H1 (cell line): ENCODE measurements around the gene RFPL2. TPM values are rescaled to one million over a fixed set of nuclear protein-coding genes. Genes with fewer than 3 reads are reported as not detected.

ENCODE experiments used
- CTCF ChIA-PET: fragments of 300-600 bp; sonication (Branson Sonifier 250); formaldehyde crosslinking; loops from one replicate; lab custom pipeline; 2021; ENCODE audit not compliant: partially characterized antibody; lab: Charles Lee
- POLR2A ChIA-PET: fragments of 300-600 bp; sonication (Branson Sonifier 250); formaldehyde crosslinking; loops from one replicate; lab custom pipeline; 2021; ENCODE audit warnings: inconsistent platforms; ENCODE audit not compliant: partially characterized antibody; lab: Charles Lee
- DNase-seq, 2 experiments: peaks; one replicate each; pipeline versions ENCODE4 v3.0.0 to v3.0.0-alpha.2; 2010 to 2022; ENCODE audit warnings: low spot score in 2 of 2, low read depth in 1 of 2, mixed read lengths in 1 of 2
- FAIRE-seq: peaks from 2 replicates; lab custom pipeline; 2011; peaks lifted over from hg19 to GRCh38; lab: Jason Lieb, UNC
- H2AFZ ChIP-seq: 2 replicates; pipeline ENCODE4 v1.8.1; 2012; ENCODE audit warnings: low read length, inconsistent platforms
- H2AK5ac ChIP-seq: 2 replicates; pipeline ENCODE4 v1.6.1; 2013; ENCODE audit warnings: low read depth, low read length
- H2BK120ac ChIP-seq: replicated peaks from 2 replicates; pipeline ENCODE3; 2013; ENCODE audit warnings: low read depth, low read length, inconsistent platforms
- H2BK12ac ChIP-seq: 2 replicates; pipeline ENCODE4 v1.6.1; 2013; ENCODE audit warnings: low read depth, low read length
- H2BK15ac ChIP-seq: 2 replicates; pipeline ENCODE4 v1.6.1; 2013; ENCODE audit warnings: low read length
- H2BK20ac ChIP-seq: 2 replicates; pipeline ENCODE4 v1.6.1; 2013; ENCODE audit warnings: low read length
- H2BK5ac ChIP-seq: 2 replicates; pipeline ENCODE4 v1.6.1; 2013; ENCODE audit warnings: low read depth, low read length
- H3K14ac ChIP-seq: 2 replicates; pipeline ENCODE4 v1.6.1; 2013; ENCODE audit warnings: inconsistent platforms; ENCODE audit not compliant: insufficient read length
- H3K18ac ChIP-seq: 2 replicates; pipeline ENCODE4 v1.6.1; 2013; ENCODE audit warnings: low read length; ENCODE audit errors: extremely low read depth
- H3K23ac ChIP-seq: 2 replicates; pipeline ENCODE4 v1.6.1; 2013; ENCODE audit warnings: inconsistent platforms; ENCODE audit not compliant: insufficient read length
- H3K23me2 ChIP-seq: 2 replicates; pipeline ENCODE4 v1.6.1; 2013; ENCODE audit warnings: low read depth, low read length
- H3K27ac ChIP-seq: 2 replicates; pipeline ENCODE4 v1.6.1; 2011; ENCODE audit warnings: low read depth, low read length, inconsistent platforms
- H3K27me3 ChIP-seq, 4 experiments: replicated peaks in 1 of 4; 1 replicate in 1 of 4; 2 replicates in 3 of 4; pipeline versions ENCODE4 v1.6.1 to v1.8.1; 2011 to 2013; ENCODE audit warnings: low read length in 3 of 4, mild to moderate bottlenecking in 3 of 4, inconsistent platforms in 2 of 4, mixed read lengths in 2 of 4, moderate library complexity in 1 of 4; ENCODE audit not compliant: control insufficient read depth in 3 of 4, insufficient read depth in 3 of 4; ENCODE audit errors: extremely low read depth in 1 of 4
- H3K36me3 ChIP-seq, 4 experiments: 2 replicates each; pipeline versions ENCODE4 v1.6.1 to v1.8.1; 2011 to 2013; ENCODE audit warnings: mild to moderate bottlenecking in 4 of 4, low read length in 3 of 4, moderate library complexity in 2 of 4, control low read depth in 1 of 4, inconsistent platforms in 1 of 4; ENCODE audit not compliant: insufficient read depth in 4 of 4, control insufficient read depth in 2 of 4
- H3K4ac ChIP-seq: replicated peaks from 2 replicates; pipeline ENCODE3; 2013; ENCODE audit warnings: low read length, low read depth, mixed read lengths, inconsistent platforms; ENCODE audit not compliant: insufficient read length
- H3K4me1 ChIP-seq, 4 experiments: replicated peaks in 1 of 4; 1 replicate in 1 of 4; 2 replicates in 3 of 4; pipeline versions ENCODE4 v1.6.1 to v1.8.1; 2011 to 2013; ENCODE audit warnings: low read length in 3 of 4, inconsistent platforms in 2 of 4, mixed read lengths in 1 of 4; ENCODE audit not compliant: insufficient read depth in 4 of 4, control insufficient read depth in 3 of 4
- H3K4me2 ChIP-seq, 2 experiments: 2 replicates each; pipeline versions ENCODE4 v1.6.1 to v1.8.1; 2011 to 2013; ENCODE audit warnings: low read depth in 2 of 2, low read length in 2 of 2, control low read depth in 1 of 2, inconsistent platforms in 1 of 2, mild to moderate bottlenecking in 1 of 2; ENCODE audit not compliant: insufficient read depth in 1 of 2
- H3K4me3 ChIP-seq, 4 experiments: fragments of 200-600, 300-600 bp in 1 of 4; sonication (generic), shearing (Covaris generic), sonication (Bioruptor Twin) in 1 of 4; 2 replicates each; pipeline versions ENCODE4 v1.5.1 to v1.8.1; 2011 to 2016; ENCODE audit warnings: low read length in 4 of 4, low read depth in 3 of 4, control low read depth in 2 of 4, inconsistent platforms in 2 of 4, mild to moderate bottlenecking in 2 of 4, mixed read lengths in 1 of 4, moderate library complexity in 1 of 4; ENCODE audit not compliant: insufficient read depth in 2 of 4; ENCODE audit errors: extremely low read depth in 1 of 4
- H3K56ac ChIP-seq: replicated peaks from 2 replicates; pipeline ENCODE3; 2013; ENCODE audit warnings: low read depth, mild to moderate bottlenecking, mixed read lengths, low read length, inconsistent platforms; ENCODE audit not compliant: insufficient read length
- H3K79me1 ChIP-seq: 2 replicates; pipeline ENCODE4 v1.6.1; 2013; ENCODE audit warnings: low read depth, low read length, control low read depth
- H3K79me2 ChIP-seq, 2 experiments: 2 replicates each; pipeline versions ENCODE4 v1.6.1 to v1.8.1; 2012 to 2013; ENCODE audit warnings: low read length in 2 of 2, mild to moderate bottlenecking in 2 of 2, inconsistent platforms in 1 of 2; ENCODE audit not compliant: insufficient read depth in 2 of 2, control insufficient read depth in 1 of 2
- H3K9ac ChIP-seq, 4 experiments: replicated peaks in 1 of 4; 1 replicate in 1 of 4; 2 replicates in 3 of 4; pipeline versions ENCODE4 v1.6.1 to v1.8.1; 2011 to 2013; ENCODE audit warnings: low read depth in 3 of 4, low read length in 3 of 4, control low read depth in 2 of 4, mild to moderate bottlenecking in 2 of 4, moderate library complexity in 2 of 4, inconsistent platforms in 1 of 4; ENCODE audit errors: extremely low read depth in 1 of 4
- H3K9me3 ChIP-seq, 2 experiments: 2 replicates each; pipeline versions ENCODE4 v1.6.1 to v1.8.1; 2012 to 2013; ENCODE audit warnings: mild to moderate bottlenecking in 2 of 2, moderate library complexity in 2 of 2, control low read depth in 1 of 2, inconsistent platforms in 1 of 2, low read depth in 1 of 2, low read length in 1 of 2, mixed read lengths in 1 of 2; ENCODE audit not compliant: insufficient read depth in 2 of 2
- H4K20me1 ChIP-seq, 2 experiments: replicated peaks in 1 of 2; 2 replicates each; pipeline versions ENCODE3 to v1.8.1; 2011 to 2013; ENCODE audit warnings: inconsistent platforms in 2 of 2, low read length in 2 of 2, mild to moderate bottlenecking in 1 of 2; ENCODE audit not compliant: insufficient read depth in 2 of 2, control insufficient read depth in 1 of 2
- H4K5ac ChIP-seq: 2 replicates; pipeline ENCODE4 v1.6.1; 2013; ENCODE audit warnings: low read length, low read depth, mixed read lengths, inconsistent platforms; ENCODE audit not compliant: insufficient read length
- H4K8ac ChIP-seq: 2 replicates; pipeline ENCODE4 v1.8.0; 2013; ENCODE audit warnings: mild to moderate bottlenecking, moderate library complexity, low read length, inconsistent platforms; ENCODE audit not compliant: insufficient read depth; ENCODE audit errors: extremely low read depth
- H4K91ac ChIP-seq: replicated peaks from 2 replicates; pipeline ENCODE3; 2013; ENCODE audit warnings: low read length, mixed read lengths, inconsistent platforms; ENCODE audit not compliant: insufficient read length
- BCL11A ChIP-seq, 2 experiments: IDR thresholded peaks; one replicate each; pipeline ENCODE4 v1.6.1; 2011; ENCODE audit warnings: low read depth in 2 of 2, low read length in 2 of 2, mild to moderate bottlenecking in 2 of 2
- CHD2 ChIP-seq: IDR thresholded peaks from 2 replicates; pipeline ENCODE4 v1.6.1; 2012; ENCODE audit warnings: low read length, improper control_type of control experiment
- EP300 ChIP-seq, 2 experiments: IDR thresholded peaks; 1 replicate in 1 of 2; 2 replicates in 1 of 2; pipeline ENCODE4 v1.6.1; 2011 to 2012; ENCODE audit warnings: low read depth in 2 of 2, low read length in 2 of 2, mild to moderate bottlenecking in 2 of 2, borderline replicate concordance in 1 of 2, inconsistent platforms in 1 of 2, moderate library complexity in 1 of 2
- HDAC2 ChIP-seq, 2 experiments: fragments of 300-600 bp in 1 of 2; sonication (generic) in 1 of 2; IDR thresholded peaks; 2 replicates each; pipeline ENCODE4 v1.6.1; 2011 to 2012; ENCODE audit warnings: low read depth in 2 of 2, low read length in 2 of 2, mild to moderate bottlenecking in 2 of 2, moderate library complexity in 2 of 2, borderline replicate concordance in 1 of 2, inconsistent platforms in 1 of 2
- JUN ChIP-seq: IDR thresholded peaks from 2 replicates; pipeline ENCODE4 v1.6.1; 2011; ENCODE audit warnings: low read depth, mild to moderate bottlenecking, improper control_type of control experiment, low read length
- KDM4A ChIP-seq: IDR thresholded peaks from one replicate; pipeline ENCODE4 v1.7.1; 2012; ENCODE audit warnings: low read depth, mild to moderate bottlenecking, moderate library complexity, low read length, inconsistent platforms; ENCODE audit not compliant: severe bottlenecking
- MAFK ChIP-seq: IDR thresholded peaks from 2 replicates; pipeline ENCODE4 v1.6.1; 2012; ENCODE audit warnings: low read depth, mild to moderate bottlenecking, improper control_type of control experiment, low read length
- NRF1 ChIP-seq: IDR thresholded peaks from 2 replicates; pipeline ENCODE4 v1.6.1; 2011; ENCODE audit warnings: mild to moderate bottlenecking, low read depth, low read length, improper control_type of control experiment
- RNF2 ChIP-seq: fragments of 200-900, 300-1000 bp; sonication (generic); IDR thresholded peaks from 2 replicates; pipeline ENCODE4 v1.7.1; 2016; ENCODE audit warnings: borderline replicate concordance, low read depth, mild to moderate bottlenecking, antibody characterized with exemption, low read length; ENCODE audit not compliant: poor library complexity, severe bottlenecking; ENCODE audit errors: missing control alignments
- RXRA ChIP-seq: IDR thresholded peaks from 2 replicates; pipeline ENCODE4 v1.6.1; 2011; ENCODE audit warnings: low read depth, mild to moderate bottlenecking, low read length, moderate library complexity; ENCODE audit not compliant: insufficient read depth
- SAP30 ChIP-seq: fragments of 300-600 bp; sonication (generic); IDR thresholded peaks from 2 replicates; pipeline ENCODE4 v1.7.1; 2012; ENCODE audit warnings: low read length, moderate library complexity, mild to moderate bottlenecking, inconsistent platforms; ENCODE audit not compliant: insufficient read depth, insufficient replicate concordance
- TAF1 ChIP-seq: IDR thresholded peaks from 2 replicates; pipeline ENCODE4 v1.6.1; 2011; ENCODE audit warnings: mild to moderate bottlenecking, low read depth, low read length
- TEAD4 ChIP-seq: IDR thresholded peaks from 2 replicates; pipeline ENCODE4 v1.6.1; 2012; ENCODE audit warnings: low read depth, low read length, inconsistent platforms, mixed read lengths
- YY1 ChIP-seq: IDR thresholded peaks from 2 replicates; pipeline ENCODE4 v1.6.1; 2011; ENCODE audit warnings: low read depth, mild to moderate bottlenecking, low read length
- WGBS, 2 experiments: shearing (Covaris generic) in 1 of 2; methylation state at CpG; one replicate each; pipeline versions ENCODE4 v1.1.6 to v1.1.7; 2013 to 2015; ENCODE audit warnings: low lambda C conversion rate in 2 of 2, mixed read lengths in 2 of 2, inconsistent platforms in 1 of 2, low coverage in 1 of 2, missing lambda C conversion rate in 1 of 2; ENCODE audit not compliant: insufficient replicate concordance in 2 of 2, insufficient coverage in 1 of 2, insufficient read length in 1 of 2; ENCODE audit errors: extremely low coverage in 1 of 2, missing lambda C conversion rate in 1 of 2; 5-methylcytosine and 5-hydroxymethylcytosine counted together
- polyA plus RNA-seq, 7 experiments: library from polyadenylated mRNA; depleted of rRNA in 3 of 7; stranded (reverse) in 5 of 7; unstranded in 2 of 7; fragments of >200 nt in 5 of 7; fragments of 200-250 nt in 2 of 7; gene quantifications; 1 replicate in 5 of 7; 2 replicates in 1 of 7; 4 replicates in 1 of 7; pipeline versions ENCODE4 v1.2.1 to v1.2.3, GENCODE V29; 2011 to 2013; ENCODE audit warnings: missing spikeins in 2 of 7, mixed read lengths in 2 of 7
- total RNA-seq: library from RNA; stranded (reverse); fragmentation: NEBNext Ultra II Directional; extraction: Animal tissue kit (Norgen Biotek cat#: 25700); gene quantifications from 2 replicates; pipeline ENCODE4 v1.2.1, GENCODE V29; 2021

Gene RFPL2
- total and polyA plus RNA-seq, 2 of the 8 experiments (the other 6 are each of a cell fraction or from before 2014, with no cell fraction given): 0.15 to 0.19 TPM

DNA sequence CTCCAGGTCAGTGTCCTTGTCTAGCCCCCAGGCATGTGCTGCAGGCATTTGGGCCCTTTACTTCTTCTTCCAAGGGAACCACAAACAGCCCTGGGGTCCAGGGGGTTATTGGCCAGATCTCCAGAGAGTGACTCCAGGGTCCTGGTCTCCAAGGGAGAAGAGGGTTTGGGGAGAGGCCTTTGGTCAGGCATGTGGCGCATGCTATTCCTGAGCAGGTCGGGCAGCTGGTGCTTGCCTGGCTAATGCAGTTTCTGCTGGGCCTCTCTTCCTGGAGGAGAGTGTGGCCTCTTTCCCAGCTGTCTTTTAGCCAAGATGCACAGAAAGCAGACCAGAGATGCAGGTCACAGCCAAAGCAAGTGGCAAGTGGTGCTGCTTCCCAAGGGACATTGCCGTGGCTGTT lies 3.8 kb upstream of the RFPL2 start:
- Histone ChIP-seq H3K36me3 (no peaks in the 10 kb centered on the region), H4K5ac (no peak overlapping the region), H3K4ac (no peak overlapping the region), H2AK5ac (no peak overlapping the region), H3K4me2 (no peak overlapping the region), H3K23me2 (peaks cover 12% of the 10 kb centered on the region), H2BK5ac (no peak overlapping the region), H3K79me1 (no peaks in the 10 kb centered on the region), H3K4me1 (peaks cover 0 to 17% (median 12%) of the 10 kb centered on the region in 4 experiments; a peak in 5 of 7 replicates), H4K8ac (no peak overlapping the region), H3K4me3 (no peak overlapping the region), H3K23ac (no peak overlapping the region), H3K56ac (no peak overlapping the region), H2AFZ (no peak overlapping the region), H2BK120ac (no peak overlapping the region), H2BK12ac (no peak overlapping the region), H3K79me2 (no peaks in the 10 kb centered on the region), H3K18ac (no peak overlapping the region), H3K27ac (no peak overlapping the region), H2BK15ac (no peak overlapping the region), H3K14ac (no peak overlapping the region), H2BK20ac (no peak overlapping the region), H3K9me3 (no peaks in the 10 kb centered on the region), H3K27me3 (peaks cover 8 to 28% (median 22%) of the 10 kb centered on the region in 4 experiments), H4K20me1 (peaks cover 0 to 3% of the 10 kb centered on the region in 2 experiments), H4K91ac (no peak overlapping the region), H3K9ac (no peak overlapping the region)
- ChIA-PET POLR2A (no interaction called here), CTCF (interaction anchor here (0.6 to 3.8 kb wide), 6 partner anchors 12 to 228 kb away, joined by 3 to 22 read pairs (median 3); no protein-coding TSS in a partner anchor)
- DNase-seq: no peak
- 96% methylated on average over 3 of the region's 3 CpGs; no CpG with 5 or more reads in 1 of the 2 experiments for WGBS, 2 experiments
- no peak for FAIRE-seq
- TF ChIP-seq TEAD4 (no peak), SAP30 (no peak), CHD2 (no peak), EP300 (IDR thresholded peaks at IDR 0.05; ENCODE audit: borderline replicate concordance in 1 of 2, low read depth in 2 of 2, low read length in 2 of 2) (no peak), YY1 (no peak), TAF1 (no peak), JUN (no peak), RNF2 (no peak), RXRA (no peak), KDM4A (no peak), NRF1 (no peak), HDAC2 (IDR thresholded peaks at IDR 0.05; ENCODE audit: borderline replicate concordance in 1 of 2, low read depth in 2 of 2, low read length in 2 of 2) (no peak), MAFK (no peak), BCL11A (IDR thresholded peaks at IDR 0.05; ENCODE audit: low read depth in 2 of 2, low read length in 2 of 2) (no peak)
